HUDEP-2 (cell line): ENCODE results near the gene HIF3A.

ENCODE experiments used
- DNase-seq, 76 experiments: peaks; one replicate each; lab custom pipeline; 2025; ENCODE audit not compliant: unreplicated experiment in 76 of 76; lab: John Stamatoyannopoulos, UW

Gene HIF3A

GRCh38 chr19:46378268-46378667 lies 81.4 kb downstream of the HIF3A start:
- no peak for DNase-seq

- no peak for DNase-seq
Observed at GRCh38 chr19:46380690-46381089, 83.8 kb downstream of the HIF3A start.

- DNase-seq = no peak
Observed at GRCh38 chr19:46381346-46381745, 84.5 kb downstream of the HIF3A start.

- DNase-seq = no peak
Observed at GRCh38 chr19:46381756-46382345, 85.0 kb downstream of the HIF3A start.

GRCh38 chr19:46383171-46383815 lies 86.5 kb downstream of the HIF3A start:
- no peak for DNase-seq

GRCh38 chr19:46383846-46384245 lies 87.0 kb downstream of the HIF3A start:
- no peak for DNase-seq

- no peak for DNase-seq
Observed at GRCh38 chr19:46384396-46384795, 87.6 kb downstream of the HIF3A start.

- DNase-seq = no peak
Observed at GRCh38 chr19:46385636-46386035, 88.8 kb downstream of the HIF3A start.

GRCh38 chr19:46386151-46386550 lies 89.3 kb downstream of the HIF3A start:
- DNase-seq = no peak

- DNase-seq = no peak
Observed at GRCh38 chr19:46386996-46387712, 90.3 kb downstream of the HIF3A start.

GRCh38 chr19:46387713-46388130 lies 90.9 kb downstream of the HIF3A start:
- DNase-seq = no peak

- no peak for DNase-seq
Observed at GRCh38 chr19:46388311-46389095, 91.7 kb downstream of the HIF3A start.

- no peak for DNase-seq
Observed at GRCh38 chr19:46390121-46390858, 93.4 kb downstream of the HIF3A start.

- no peak for DNase-seq
Observed at GRCh38 chr19:46390866-46391265, 94.0 kb downstream of the HIF3A start.

GRCh38 chr19:46391296-46392251 lies 94.7 kb downstream of the HIF3A start:
- DNase-seq = no peak

GRCh38 chr19:46392252-46392801 lies 95.5 kb downstream of the HIF3A start:
- no peak for DNase-seq

GRCh38 chr19:46392837-46393236 lies 96.0 kb downstream of the HIF3A start:
- DNase-seq = no peak
